Activated CD8-positive, alpha-beta T cell treated with anti-CD3 and anti-CD28 coated beads for 36 hours (primary cell): ENCODE results near the gene ZCCHC10. TPM values are rescaled to one million over a fixed set of nuclear protein-coding genes. Genes with fewer than 3 reads are reported as not detected.
"Not testable (repeated sequence)": the region's sequence is repeated elsewhere in the genome, so short reads cannot be mapped to it uniquely, and the experiment has no call there.

Experiments
- ATAC-seq: fragments of 200-7000 bp; cut with Tn5 transposase; one replicate; pipeline ENCODE4 v1.10.0; 2021; ENCODE audit warnings: mild to moderate bottlenecking, moderate library complexity
- CTCF ChIA-PET: fragments of 350-600 bp; sonication (Branson Sonifier 250); formaldehyde crosslinking; loops from one replicate; lab custom pipeline; 2021; ENCODE audit warnings: antibody characterized with exemption; lab: Charles Lee
- POLR2A ChIA-PET: fragments of 350-600 bp; sonication (Branson Sonifier 250); formaldehyde crosslinking; loops from one replicate; lab custom pipeline; 2021; ENCODE audit warnings: antibody characterized with exemption; lab: Charles Lee
- DNase-seq: peaks from one replicate; pipeline ENCODE4 v3.0.0-alpha.2; 2020
- H3K27ac Mint-ChIP-seq: one replicate; pipeline ENCODE4 v1.8.0; 2021; ENCODE audit warnings: mild to moderate bottlenecking, mixed read lengths
- H3K27me3 Mint-ChIP-seq: one replicate; pipeline ENCODE4 v1.8.0; 2021; ENCODE audit warnings: mixed read lengths
- H3K36me3 Mint-ChIP-seq: one replicate; pipeline ENCODE4 v1.8.0; 2021; ENCODE audit warnings: low read depth, mixed read lengths
- H3K4me1 Mint-ChIP-seq: one replicate; pipeline ENCODE4 v1.8.0; 2021; ENCODE audit warnings: low read depth, mixed read lengths
- H3K4me3 Mint-ChIP-seq: one replicate; pipeline ENCODE4 v1.8.0; 2021; ENCODE audit warnings: mild to moderate bottlenecking, moderate library complexity, mixed read lengths
- H3K9me3 Mint-ChIP-seq: one replicate; pipeline ENCODE4 v1.8.0; 2021; ENCODE audit warnings: mixed read lengths
- CTCF ChIP-seq: fragments of 200-600 bp; IDR thresholded peaks from one replicate; pipeline ENCODE4 v1.8.0; 2022; ENCODE audit warnings: antibody characterized with exemption, mild to moderate bottlenecking
- intact Hi-C: fragments of 100-400 bp; cut with micrococcal nuclease; formaldehyde crosslinking; loops from one replicate; pipeline ENCODE4 v1.10.0; 2022
- total RNA-seq, 2 experiments: library from RNA; stranded (reverse); gene quantifications; one replicate each; pipeline ENCODE4 v1.2.3, GENCODE V29; 2021

Gene ZCCHC10
- total RNA-seq, 2 experiments from 2014 or later: 27.0 to 31.1 TPM

GRCh38 chr5:133032852-133033742 lies 6.7 kb upstream of the ZCCHC10 start:
- Mint-ChIP-seq H3K36me3 (no peaks in the 10 kb centered on the region), H3K4me1 (peaks cover 5% of the 10 kb centered on the region), H3K27ac (no peak overlapping the region), H3K9me3 (no peaks in the 10 kb centered on the region), H3K27me3 (no peaks in the 10 kb centered on the region), H3K4me3 (no peak overlapping the region)
- CTCF ChIA-PET: no interaction called here
- no peak for TF ChIP-seq CTCF
- ATAC-seq (peak; percentile 56), DNase-seq (no peak)
- POLR2A ChIA-PET: interaction anchor here (0.6 kb wide), 1 partner anchor 608 kb away, joined by 3 read pairs; no protein-coding TSS in a partner anchor
- intact Hi-C loops: no loop called here

- no peaks in the 10 kb centered on the region for H3K36me3 Mint-ChIP-seq
- DNase-seq (no peak), ATAC-seq (no peak)
- H3K27me3 Mint-ChIP-seq: peaks cover 2% of the 10 kb centered on the region
- no peak for TF ChIP-seq CTCF
- ChIA-PET CTCF (no interaction called here), POLR2A (interaction anchor here (1.1 kb wide), 2 partner anchors 9 to 22 kb away, joined by 4 to 5 read pairs; no protein-coding TSS in a partner anchor)
- H3K9me3 Mint-ChIP-seq: no peaks in the 10 kb centered on the region
- H3K4me3 Mint-ChIP-seq: no peak overlapping the region
- H3K4me1 Mint-ChIP-seq: peaks cover 8% of the 10 kb centered on the region
- H3K27ac Mint-ChIP-seq: no peak overlapping the region
- intact Hi-C loops: no loop called here
These were observed 4.1 kb upstream of the ZCCHC10 start for GRCh38 chr5:133030343-133031005.

DNA sequence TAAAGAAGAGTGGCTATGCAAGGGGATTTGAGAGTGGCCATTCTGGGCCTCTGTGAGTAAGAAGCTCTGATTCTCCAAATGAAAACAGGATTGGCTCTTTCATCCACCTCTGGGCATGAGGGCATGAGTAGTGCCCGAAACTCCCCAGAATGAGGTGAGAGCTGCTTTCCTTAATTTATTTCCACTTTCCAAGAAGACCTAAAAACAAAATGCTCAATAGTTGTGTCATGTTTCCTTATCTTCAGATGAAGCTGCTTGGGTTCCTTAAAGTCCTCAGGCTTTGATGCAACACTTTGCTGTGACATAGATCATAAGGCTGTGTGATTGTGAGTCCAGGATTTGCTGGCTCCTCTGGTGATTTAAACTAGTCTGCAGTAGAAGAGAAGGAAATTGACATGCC lies 3.1 kb upstream of the ZCCHC10 start:
- Mint-ChIP-seq H3K4me1 (peaks cover 14% of the 10 kb centered on the region), H3K27me3 (peaks cover 2% of the 10 kb centered on the region), H3K9me3 (no peaks in the 10 kb centered on the region), H3K36me3 (peaks cover 3% of the 10 kb centered on the region), H3K27ac (no peak overlapping the region), H3K4me3 (no peak overlapping the region)
- ChIA-PET CTCF (interaction anchor here (1.2 kb wide), 1 partner anchor 14 kb away, joined by 4 read pairs; no protein-coding TSS in a partner anchor), POLR2A (no interaction called here)
- DNase-seq (no peak), ATAC-seq (no peak)
- intact Hi-C loops: no loop called here
- no peak for TF ChIP-seq CTCF

- DNase-seq (no peak), ATAC-seq (no peak)
- no peak for TF ChIP-seq CTCF
- H3K4me1 Mint-ChIP-seq: peaks cover 16% of the 10 kb centered on the region
- H3K27me3 Mint-ChIP-seq: peaks cover 2% of the 10 kb centered on the region
- peak overlapping the region; percentile 92 for H3K4me3 Mint-ChIP-seq
- H3K36me3 Mint-ChIP-seq: peaks cover 9% of the 10 kb centered on the region
- ChIA-PET CTCF (no interaction called here), POLR2A (interaction anchor here (1.2 to 3.6 kb wide), 2 partner anchors 25 to 63 kb away, joined by 3 to 24 read pairs; partner anchors contain the start of genes AFF4 and HSPA4)
- peak overlapping the region; percentile 43 for H3K27ac Mint-ChIP-seq
- no peaks in the 10 kb centered on the region for H3K9me3 Mint-ChIP-seq
- intact Hi-C loops: no loop called here
These were observed 360 bp upstream of the ZCCHC10 start for GRCh38 chr5:133026664-133027153.

GRCh38 chr5:133019471-133019870 lies 6.9 kb downstream of the ZCCHC10 start:
- H3K4me1 Mint-ChIP-seq, H3K9me3 Mint-ChIP-seq, ATAC-seq, CTCF ChIA-PET, DNase-seq, H3K4me3 Mint-ChIP-seq, H3K27ac Mint-ChIP-seq, H3K27me3 Mint-ChIP-seq, intact Hi-C loops, POLR2A ChIA-PET: not testable (repeated sequence)
- H3K36me3 Mint-ChIP-seq: peaks cover 26% of the 10 kb centered on the region
